Measurements from ENCODE around the gene LSM11. TPM values are rescaled to one million over a fixed set of nuclear protein-coding genes. Genes with fewer than 3 reads are reported as not detected.
"Not testable (repeated sequence)": the region's sequence is repeated elsewhere in the genome, so short reads cannot be mapped to it uniquely, and the experiment has no call there.

The LSM11 gene
- total RNA-seq, 4 donors from 2014 or later, result 2.8 to 14.3 (median 8.7) TPM

DNA sequence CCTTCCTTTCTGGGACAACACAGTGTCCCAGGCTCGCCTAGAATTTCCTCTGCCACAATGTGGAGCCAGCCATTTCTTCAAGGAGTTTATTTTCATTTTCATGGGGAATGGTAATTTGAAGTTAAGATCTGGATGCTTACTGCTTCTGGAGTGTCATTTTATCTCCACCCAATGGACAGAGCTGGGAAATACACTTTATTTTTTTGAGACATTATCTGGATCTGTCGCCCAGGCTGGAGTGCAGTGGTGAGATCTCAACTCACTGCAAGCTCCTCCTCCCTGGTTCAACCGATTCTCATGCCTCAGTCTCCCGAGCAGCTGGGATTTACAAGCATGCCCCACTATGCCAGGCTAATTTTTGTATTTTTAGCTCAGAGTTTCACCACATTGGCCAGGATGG lies 25.0 kb upstream of the LSM11 start:
- Histone ChIP-seq H3K27me3 (no peaks in the 10 kb centered on the region), H3K36me3 (no peaks in the 10 kb centered on the region), H3K4me1 (no peaks in the 10 kb centered on the region), H3K27ac (no peak overlapping the region), H3K9me3 (no peaks in the 10 kb centered on the region), H3K4me3 (no peak overlapping the region)
- no peak for DNase-seq
- intact Hi-C loops (cut with DNase I; ENCODE audit: low total_unique reads), result no loop called here
- TF ChIP-seq CTCF (IDR thresholded peaks at IDR 0.05), result peak; percentile 52 to 84 (median 71)
- TF ChIP-seq POLR2A (IDR thresholded peaks at IDR 0.05), result no peak

GRCh38 chr5:157719245-157719644 lies 24.3 kb upstream of the LSM11 start:
- Histone ChIP-seq H3K9me3 (no peaks in the 10 kb centered on the region), H3K4me1 (no peaks in the 10 kb centered on the region), H3K4me3 (no peak overlapping the region), H3K27me3 (no peaks in the 10 kb centered on the region), H3K36me3 (no peaks in the 10 kb centered on the region), H3K27ac (no peak overlapping the region)
- TF ChIP-seq CTCF (IDR thresholded peaks at IDR 0.05) (no peak), POLR2A (IDR thresholded peaks at IDR 0.05) (no peak)
- intact Hi-C loops (cut with DNase I; ENCODE audit: low total_unique reads), result no loop called here
- DNase-seq, result no peak

DNA sequence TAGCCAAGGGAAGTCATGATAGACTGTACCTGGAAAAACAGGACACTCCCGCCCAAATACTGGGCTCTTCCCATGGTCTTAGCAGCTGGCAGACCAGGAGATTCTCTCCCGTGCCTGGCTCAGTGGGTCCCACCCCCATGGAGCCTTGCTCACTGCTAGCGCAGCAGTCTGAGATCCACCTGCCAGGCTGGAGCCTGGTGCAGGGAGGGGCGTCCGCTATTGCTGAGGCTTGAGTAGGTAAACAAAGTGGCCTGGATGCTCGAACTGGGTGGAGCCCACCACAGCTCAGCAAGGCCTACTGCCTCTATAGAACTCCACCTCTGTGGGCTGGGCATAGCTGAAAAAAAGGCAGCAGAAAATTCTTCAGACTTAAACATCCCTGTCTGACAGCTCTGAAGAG lies 22.4 kb upstream of the LSM11 start:
- no peak for TF ChIP-seq CTCF (IDR thresholded peaks at IDR 0.05)
- no peak for TF ChIP-seq POLR2A (IDR thresholded peaks at IDR 0.05)
- Histone ChIP-seq H3K4me1 (no peaks in the 10 kb centered on the region), H3K36me3 (no peaks in the 10 kb centered on the region), H3K4me3 (no peak overlapping the region), H3K27ac (no peak overlapping the region), H3K9me3 (no peaks in the 10 kb centered on the region), H3K27me3 (no peaks in the 10 kb centered on the region)
- DNase-seq, result no peak
- intact Hi-C loops (cut with DNase I; ENCODE audit: low total_unique reads), result no loop called here

DNA sequence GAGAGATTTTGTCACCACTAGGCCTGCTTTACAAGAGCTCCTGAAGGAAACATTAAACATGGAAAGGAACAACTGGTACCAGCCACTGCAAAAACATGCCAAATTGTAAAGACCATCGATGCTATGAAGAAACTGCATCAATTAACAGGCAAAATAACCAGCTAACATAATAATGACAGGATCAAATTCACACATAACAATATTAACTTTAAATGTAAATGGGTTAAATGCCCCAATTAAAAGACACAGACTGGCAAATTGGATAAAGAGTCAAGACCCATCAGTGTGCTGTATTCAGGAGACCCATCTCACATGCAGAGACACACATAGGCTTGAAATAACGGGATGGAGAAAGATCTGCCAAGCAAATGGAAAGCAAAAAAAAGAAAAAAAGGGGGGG lies 20.6 kb upstream of the LSM11 start:
- H3K36me3 ChIP-seq; intact Hi-C loops (cut with DNase I; ENCODE audit: low total_unique reads); H3K27me3 ChIP-seq; DNase-seq; H3K27ac ChIP-seq; H3K4me1 ChIP-seq; H3K9me3 ChIP-seq; H3K4me3 ChIP-seq: not testable (repeated sequence)

GRCh38 chr5:157726607-157727006 lies 16.9 kb upstream of the LSM11 start:
- not testable (repeated sequence) for DNase-seq, H3K4me1 ChIP-seq

GRCh38 chr5:157727858-157728257 lies 15.7 kb upstream of the LSM11 start:
- DNase-seq; H3K4me1 ChIP-seq; H3K36me3 ChIP-seq; H3K27me3 ChIP-seq; H3K4me3 ChIP-seq; H3K27ac ChIP-seq; H3K9me3 ChIP-seq; intact Hi-C loops (cut with DNase I; ENCODE audit: low total_unique reads): not testable (repeated sequence)

More at GRCh38 chr5:157726607-157727006, 16.9 kb upstream of the LSM11 start:
- intact Hi-C loops (cut with DNase I; ENCODE audit: low total_unique reads); H3K36me3 ChIP-seq; H3K4me3 ChIP-seq; H3K27ac ChIP-seq; H3K27me3 ChIP-seq; H3K9me3 ChIP-seq: not testable (repeated sequence)

- TF ChIP-seq CTCF (IDR thresholded peaks at IDR 0.05) (no peak), POLR2A (IDR thresholded peaks at IDR 0.05) (no peak)
- DNase-seq, result no peak
- H3K4me3 ChIP-seq, result no peak overlapping the region
- no peaks in the 10 kb centered on the region for H3K36me3 ChIP-seq
- H3K4me1 ChIP-seq, result no peaks in the 10 kb centered on the region
- intact Hi-C loops (cut with DNase I; ENCODE audit: low total_unique reads), result loop anchor here (10.0 kb wide), 1 partner anchor 395 kb away; no protein-coding TSS in a partner anchor
- H3K27me3 ChIP-seq, result no peaks in the 10 kb centered on the region
- no peak overlapping the region for H3K27ac ChIP-seq
- H3K9me3 ChIP-seq, result no peaks in the 10 kb centered on the region
Observed at GRCh38 chr5:157729858-157730257, 13.7 kb upstream of the LSM11 start.
